Non-pigmented ciliary epithelial cell (primary cell): ENCODE measurements around the gene SAMD9.
"Not testable (repeated sequence)": the region's sequence is repeated elsewhere in the genome, so short reads cannot be mapped to it uniquely, and the experiment has no call there.

Experiments
- DNase-seq: peaks from one replicate; pipeline ENCODE4 v3.0.0-alpha.2; 2010; ENCODE audit warnings: low read depth

SAMD9 gene

GRCh38 chr7:93120592-93121549, 3.1 kb upstream of the SAMD9 start:
- no peak for DNase-seq

GRCh38 chr7:93119191-93119905, 1.6 kb upstream of the SAMD9 start:
- DNase-seq = peak; percentile 22

GRCh38 chr7:93117327-93117726, 452 bp downstream of the SAMD9 start:
- no peak for DNase-seq

- DNase-seq = peak; percentile 30
Observed at GRCh38 chr7:93115796-93116195, 2.0 kb downstream of the SAMD9 start.

GRCh38 chr7:93108003-93108402, 9.8 kb downstream of the SAMD9 start:
- DNase-seq = no peak

- DNase-seq = no peak
Observed at GRCh38 chr7:93097388-93097787, 20.4 kb downstream of the SAMD9 start.

- peak; percentile 30 for DNase-seq
Observed at GRCh38 chr7:93092757-93093370, 24.9 kb downstream of the SAMD9 start.

GRCh38 chr7:93073357-93073756, 44.4 kb downstream of the SAMD9 start:
- not testable (repeated sequence) for DNase-seq

- DNase-seq = no peak
Observed at GRCh38 chr7:93062599-93062998, 55.2 kb downstream of the SAMD9 start.

GRCh38 chr7:93060865-93061264, 56.9 kb downstream of the SAMD9 start:
- DNase-seq = no peak

GRCh38 chr7:93060025-93060424, 57.8 kb downstream of the SAMD9 start:
- no peak for DNase-seq

- not testable (repeated sequence) for DNase-seq
Observed at GRCh38 chr7:93056621-93057020, 61.2 kb downstream of the SAMD9 start.

GRCh38 chr7:93055543-93056107, 62.2 kb downstream of the SAMD9 start:
- no peak for DNase-seq

GRCh38 chr7:93054975-93055374, 62.8 kb downstream of the SAMD9 start:
- no peak for DNase-seq

GRCh38 chr7:93053949-93054943, 63.5 kb downstream of the SAMD9 start:
- no peak for DNase-seq

GRCh38 chr7:93053209-93053948, 64.4 kb downstream of the SAMD9 start:
- no peak for DNase-seq

GRCh38 chr7:93051660-93052059, 66.1 kb downstream of the SAMD9 start:
- no peak for DNase-seq
